Hematopoietic multipotent progenitor cell treated with erythropoietin and hydrocortisone succinate and interleukin-3 and kit ligand, for 6 days (in vitro differentiated cells): ENCODE results near the gene RPRD1B.
"Not testable (repeated sequence)": the region's sequence is repeated elsewhere in the genome, so short reads cannot be mapped to it uniquely, and the experiment has no call there.

Experiments
- DNase-seq: peaks from one replicate; pipeline ENCODE4 v3.0.0-alpha.2; 2015

The RPRD1B gene

GRCh38 chr20:38076548-38076947 lies 43.0 kb downstream of the RPRD1B start:
- no peak for DNase-seq

GRCh38 chr20:38078084-38078483 lies 44.5 kb downstream of the RPRD1B start:
- DNase-seq, result no peak

GRCh38 chr20:38079353-38079752 lies 45.8 kb downstream of the RPRD1B start:
- no peak for DNase-seq

GRCh38 chr20:38081575-38081974 lies 48.0 kb downstream of the RPRD1B start:
- no peak for DNase-seq

GRCh38 chr20:38082894-38083293 lies 49.3 kb downstream of the RPRD1B start:
- no peak for DNase-seq

GRCh38 chr20:38083338-38084048 lies 49.9 kb downstream of the RPRD1B start:
- no peak for DNase-seq

- no peak for DNase-seq
Observed at GRCh38 chr20:38084425-38084951, 50.9 kb downstream of the RPRD1B start.

- DNase-seq, result no peak
Observed at GRCh38 chr20:38085026-38085425, 51.5 kb downstream of the RPRD1B start.

- DNase-seq, result no peak
Observed at GRCh38 chr20:38089500-38089899, 56.0 kb downstream of the RPRD1B start.

- DNase-seq, result no peak
Observed at GRCh38 chr20:38090061-38090460, 56.5 kb downstream of the RPRD1B start.

- DNase-seq, result no peak
Observed at GRCh38 chr20:38091441-38092216, 58.1 kb downstream of the RPRD1B start.

- no peak for DNase-seq
Observed at GRCh38 chr20:38092260-38092857, 58.8 kb downstream of the RPRD1B start.

GRCh38 chr20:38092915-38093314 lies 59.4 kb downstream of the RPRD1B start:
- peak; percentile 70 for DNase-seq

- DNase-seq, result no peak
Observed at GRCh38 chr20:38093641-38094077, 60.1 kb downstream of the RPRD1B start.

- peak; percentile 80 for DNase-seq
Observed at GRCh38 chr20:38094373-38094891, 60.9 kb downstream of the RPRD1B start.

GRCh38 chr20:38095017-38095686 lies 61.6 kb downstream of the RPRD1B start:
- no peak for DNase-seq

- no peak for DNase-seq
Observed at GRCh38 chr20:38098952-38099351, 65.4 kb downstream of the RPRD1B start.

GRCh38 chr20:38102206-38102605 lies 68.7 kb downstream of the RPRD1B start:
- not testable (repeated sequence) for DNase-seq

GRCh38 chr20:38104285-38104684 lies 70.7 kb downstream of the RPRD1B start:
- no peak for DNase-seq

GRCh38 chr20:38106461-38106860 lies 72.9 kb downstream of the RPRD1B start:
- DNase-seq, result no peak

- DNase-seq, result not testable (repeated sequence)
Observed at GRCh38 chr20:38107386-38107785, 73.8 kb downstream of the RPRD1B start.

GRCh38 chr20:38107916-38108315 lies 74.4 kb downstream of the RPRD1B start:
- DNase-seq, result not testable (repeated sequence)
